GM18858 (cell line): ENCODE measurements around the gene LRIG1.

Experiments used
- ATAC-seq: cut with Tn5 transposase; IDR thresholded peaks from one replicate; pipeline ENCODE4 v1.9.1; 2021; ENCODE audit not compliant: unreplicated experiment

LRIG1 gene

GRCh38 chr3:66406163-66406562 lies 94.7 kb downstream of the LRIG1 start:
- no peak for ATAC-seq

- ATAC-seq, result no peak
Measured at GRCh38 chr3:66405701-66406091, 95.1 kb downstream of the LRIG1 start.

- ATAC-seq, result no peak
Measured at GRCh38 chr3:66404903-66405700, 95.7 kb downstream of the LRIG1 start.

GRCh38 chr3:66404197-66404596 lies 96.6 kb downstream of the LRIG1 start:
- ATAC-seq, result no peak

GRCh38 chr3:66403323-66403990 lies 97.4 kb downstream of the LRIG1 start:
- ATAC-seq, result no peak

DNA sequence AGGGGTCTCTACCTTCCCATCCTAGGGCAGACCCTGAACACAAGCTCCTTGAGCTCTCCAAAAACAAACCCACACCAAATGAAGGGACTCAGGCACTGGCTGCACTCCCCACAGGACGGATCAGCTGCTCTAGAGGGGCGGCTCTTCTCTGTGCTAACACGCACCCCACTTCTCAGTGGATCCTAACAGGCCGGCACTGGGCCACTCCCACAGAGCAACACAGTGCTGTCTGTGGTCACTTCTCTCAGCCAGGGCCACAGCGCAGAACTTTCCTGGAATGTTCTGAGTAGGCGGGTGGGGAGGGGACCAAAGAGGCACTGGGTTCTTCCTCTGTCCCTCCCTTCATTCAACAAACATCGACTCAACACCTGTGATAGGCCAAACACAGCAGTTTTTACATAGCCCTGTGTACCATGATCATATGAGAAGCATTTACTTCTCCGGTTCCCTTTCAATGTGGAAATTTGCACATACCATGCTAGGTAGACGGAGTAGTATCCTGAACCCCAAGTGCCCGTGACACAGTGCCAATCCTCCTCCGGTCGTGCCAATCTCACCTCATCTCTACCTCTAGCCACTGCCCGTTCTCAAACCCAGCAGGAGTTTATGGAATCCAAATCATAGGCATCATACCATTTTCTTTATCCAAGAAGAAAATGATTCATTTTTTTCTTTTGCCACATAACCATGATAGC lies 98.1 kb downstream of the LRIG1 start:
- ATAC-seq, result no peak

GRCh38 chr3:66401675-66402491 lies 98.9 kb downstream of the LRIG1 start:
- ATAC-seq, result no peak

- ATAC-seq, result no peak
Measured at GRCh38 chr3:66401157-66401550, 99.7 kb downstream of the LRIG1 start.

- no peak for ATAC-seq
Measured at GRCh38 chr3:66400411-66401156, 100.2 kb downstream of the LRIG1 start.

DNA sequence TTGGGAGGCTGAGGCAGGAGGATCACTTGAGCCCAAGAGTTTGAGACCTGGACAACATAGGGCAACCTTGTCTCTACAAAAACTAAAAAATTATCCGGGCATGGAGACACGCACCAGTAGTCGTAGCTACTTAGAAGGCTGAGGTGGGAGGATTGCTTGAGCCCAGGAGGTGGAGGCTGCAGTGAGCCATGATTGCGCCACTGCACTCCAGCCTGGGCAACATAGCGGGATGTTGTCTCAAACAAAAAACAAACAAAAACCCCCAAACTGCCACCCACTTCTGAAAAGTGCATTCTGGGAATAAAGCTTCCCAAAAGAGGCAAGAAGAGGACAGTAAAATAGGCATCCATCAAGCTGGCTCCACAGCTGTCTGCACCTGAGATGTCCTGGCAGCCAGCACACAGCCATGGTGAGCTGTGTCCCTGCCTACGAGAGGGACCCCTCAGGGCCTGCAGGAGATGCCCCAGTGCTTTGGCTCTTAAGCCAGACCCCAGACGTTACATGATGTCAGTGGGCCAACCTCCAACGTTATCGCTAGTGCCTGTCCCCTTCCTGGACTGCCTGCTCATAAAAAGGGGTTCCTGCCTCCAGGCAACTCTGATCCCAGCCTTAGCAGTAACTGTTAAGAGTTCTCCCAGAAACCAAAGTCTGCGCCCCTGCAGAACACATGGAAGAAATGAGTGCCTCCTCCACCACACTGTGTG lies 101.1 kb downstream of the LRIG1 start:
- ATAC-seq, result no peak

GRCh38 chr3:66398228-66399025 lies 102.4 kb downstream of the LRIG1 start:
- no peak for ATAC-seq

GRCh38 chr3:66397745-66398144 lies 103.1 kb downstream of the LRIG1 start:
- ATAC-seq, result no peak

DNA sequence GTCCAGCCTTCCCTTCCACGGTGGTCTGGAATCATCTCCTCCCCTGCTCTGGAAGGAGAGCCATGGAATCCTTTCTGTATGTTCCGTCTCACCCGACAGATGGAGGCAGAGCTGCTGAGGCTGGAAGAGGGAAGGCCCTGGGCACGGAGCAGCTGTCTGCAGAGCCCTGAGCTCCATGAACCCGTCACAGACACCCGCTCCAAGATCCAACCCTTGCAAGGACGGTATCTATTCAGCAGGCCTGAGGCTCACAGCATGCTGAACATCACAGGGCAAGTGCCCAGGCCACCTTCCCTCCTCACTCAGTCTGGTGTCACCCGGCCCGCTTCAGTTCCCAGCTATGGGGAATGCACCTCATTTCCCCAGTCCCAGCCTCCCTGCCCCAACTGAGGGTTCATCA lies 103.9 kb downstream of the LRIG1 start:
- no peak for ATAC-seq

- no peak for ATAC-seq
Measured at GRCh38 chr3:66396161-66396760, 104.6 kb downstream of the LRIG1 start.

DNA sequence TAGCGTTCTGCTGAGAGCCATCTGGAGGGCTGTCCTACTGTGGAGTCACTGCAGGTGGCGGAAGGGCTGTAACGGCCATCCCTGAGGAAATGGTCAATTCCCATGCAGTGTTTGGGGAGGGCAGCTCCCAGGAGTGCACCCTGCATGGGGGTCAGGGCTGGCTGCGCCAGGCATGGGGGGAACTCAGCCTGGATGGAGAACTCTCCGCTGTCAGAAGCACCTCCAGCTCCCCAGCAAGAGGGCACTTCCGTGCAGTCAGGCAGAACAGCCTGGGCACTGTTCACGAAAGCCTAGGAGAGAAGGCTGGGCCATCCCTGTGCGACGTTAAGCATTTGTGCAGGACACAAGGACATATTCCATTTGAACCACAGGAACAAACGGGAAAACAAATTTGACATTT lies 105.2 kb downstream of the LRIG1 start:
- no peak for ATAC-seq

DNA sequence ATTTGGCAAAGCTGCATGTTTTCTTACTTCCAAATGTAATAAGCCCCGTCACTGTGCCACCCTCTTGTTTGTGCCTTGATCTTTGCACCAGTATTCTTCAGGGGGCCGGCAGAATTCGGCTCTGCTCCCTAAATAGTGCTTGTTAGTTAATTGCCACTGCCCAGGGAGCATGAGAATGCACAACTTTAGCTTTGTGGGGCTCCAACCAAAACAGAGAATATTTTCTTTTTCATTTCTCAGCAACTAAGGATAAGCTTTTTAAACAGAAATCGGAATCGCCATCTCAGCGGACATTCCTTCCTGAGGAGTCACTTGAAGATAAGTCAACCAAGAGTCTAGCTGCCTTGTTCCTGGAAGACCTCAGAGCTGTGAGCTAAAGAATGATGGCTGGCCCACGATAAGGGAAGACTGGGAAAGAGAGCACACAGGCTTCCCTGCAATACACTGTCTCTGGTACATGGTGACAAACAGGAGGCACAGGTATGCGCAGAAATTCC lies 106.0 kb downstream of the LRIG1 start:
- no peak for ATAC-seq

- ATAC-seq, result peak; percentile 85
Measured at GRCh38 chr3:66394019-66394752, 106.6 kb downstream of the LRIG1 start.
